HG02840 (cell line): ENCODE data around the gene COMP.

Source experiments
- ATAC-seq: cut with Tn5 transposase; IDR thresholded peaks from one replicate; pipeline ENCODE4 v1.9.1; 2021; ENCODE audit warnings: mild to moderate bottlenecking, moderate library complexity, moderate number of reproducible peaks; ENCODE audit not compliant: unreplicated experiment, low FRiP score

COMP gene

GRCh38 chr19:18784786-18785120 lies 6.4 kb downstream of the COMP start:
- no peak for ATAC-seq

GRCh38 chr19:18783958-18784785 lies 6.9 kb downstream of the COMP start:
- ATAC-seq = no peak

- no peak for ATAC-seq
These were observed 8.4 kb downstream of the COMP start for GRCh38 chr19:18782559-18783225.

DNA sequence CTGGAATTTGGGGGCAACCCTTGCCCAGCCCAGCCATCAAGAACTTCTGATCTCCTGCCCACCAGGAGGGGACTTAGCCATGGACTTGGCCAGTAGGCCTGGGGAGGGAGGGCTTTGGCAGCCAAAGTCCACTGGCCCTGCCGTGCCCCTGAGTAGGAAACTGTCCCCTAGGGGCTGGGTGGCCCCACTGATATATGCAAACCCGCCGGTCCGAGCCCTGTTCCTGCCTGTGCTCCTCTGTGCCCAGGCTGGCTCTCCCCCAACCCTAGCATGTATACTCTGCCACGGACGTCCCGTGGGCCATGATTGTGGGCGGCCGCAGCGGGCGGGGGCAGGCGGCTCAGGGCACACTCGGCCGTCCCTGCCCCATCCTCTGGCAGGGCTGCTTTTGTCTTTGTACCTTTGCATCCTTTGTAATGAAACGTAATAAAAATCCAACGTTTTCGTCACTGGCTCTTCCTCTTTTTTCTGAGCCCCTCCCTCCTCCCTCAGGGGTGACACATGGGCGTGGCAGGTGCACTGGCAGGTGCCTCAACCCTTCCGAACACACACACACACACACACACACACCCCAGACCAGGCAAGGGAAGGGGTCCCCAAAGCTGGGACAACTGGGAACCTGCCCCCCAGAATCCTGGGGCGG lies 9.1 kb downstream of the COMP start:
- ATAC-seq = no peak

GRCh38 chr19:18781047-18781600 lies 10.0 kb downstream of the COMP start:
- ATAC-seq = no peak

DNA sequence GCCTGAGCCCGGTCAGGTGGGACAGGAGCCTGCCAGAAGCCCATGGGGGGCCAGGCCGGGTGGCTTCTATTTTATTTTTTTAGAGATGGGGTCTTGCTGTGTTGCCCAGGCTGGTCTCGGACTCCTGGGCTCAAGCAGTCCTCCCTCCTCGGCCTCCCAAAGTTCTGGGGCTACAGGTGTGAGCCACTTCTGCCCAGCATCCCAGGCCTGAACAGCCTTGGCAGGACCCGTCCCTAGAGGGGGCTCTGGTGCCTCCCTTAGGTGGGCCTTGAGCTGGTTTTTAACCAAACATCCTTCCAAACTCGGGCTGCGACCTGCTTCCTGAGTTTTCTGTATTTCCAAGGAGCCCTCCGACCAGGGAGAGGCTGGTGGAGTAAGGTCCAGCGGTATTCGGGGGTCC lies 10.5 kb downstream of the COMP start:
- no peak for ATAC-seq

- ATAC-seq = no peak
These were observed 11.0 kb downstream of the COMP start for GRCh38 chr19:18780081-18780480.

DNA sequence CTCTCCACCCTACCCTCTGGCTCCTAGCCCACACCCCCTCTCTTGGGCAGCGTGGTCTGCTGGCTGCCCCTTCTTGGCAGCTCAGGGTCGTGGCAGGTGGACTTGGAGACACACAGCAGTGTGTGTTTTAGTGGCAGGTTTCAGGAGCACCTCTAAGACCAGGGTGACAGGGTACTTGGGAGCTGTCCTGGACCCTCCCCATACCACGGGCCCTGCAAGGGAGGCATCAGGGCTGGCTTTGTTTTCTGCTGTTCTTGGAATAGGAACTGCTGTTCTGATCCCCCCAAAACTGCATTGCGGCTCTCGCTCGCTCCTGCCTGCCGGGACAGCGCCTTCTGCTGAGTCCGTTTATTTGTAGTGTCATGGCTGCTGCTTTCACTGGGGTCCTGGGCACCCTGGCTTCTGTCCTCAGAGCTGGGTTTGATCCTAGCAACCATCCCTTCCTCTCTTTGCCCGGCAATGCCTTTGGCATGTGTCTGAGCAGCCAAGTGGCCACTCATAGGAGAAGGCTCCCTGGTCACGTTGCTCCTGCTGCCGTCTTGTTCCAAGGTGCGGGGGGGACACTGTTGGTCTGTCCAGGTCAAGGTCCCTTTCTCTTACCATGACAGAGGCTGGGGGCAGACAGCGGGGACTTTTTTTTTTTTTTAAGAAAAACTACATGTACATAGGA lies 12.1 kb downstream of the COMP start:
- ATAC-seq = no peak

GRCh38 chr19:18778076-18778389 lies 13.1 kb downstream of the COMP start:
- no peak for ATAC-seq

GRCh38 chr19:18777301-18778075 lies 13.6 kb downstream of the COMP start:
- ATAC-seq = no peak

DNA sequence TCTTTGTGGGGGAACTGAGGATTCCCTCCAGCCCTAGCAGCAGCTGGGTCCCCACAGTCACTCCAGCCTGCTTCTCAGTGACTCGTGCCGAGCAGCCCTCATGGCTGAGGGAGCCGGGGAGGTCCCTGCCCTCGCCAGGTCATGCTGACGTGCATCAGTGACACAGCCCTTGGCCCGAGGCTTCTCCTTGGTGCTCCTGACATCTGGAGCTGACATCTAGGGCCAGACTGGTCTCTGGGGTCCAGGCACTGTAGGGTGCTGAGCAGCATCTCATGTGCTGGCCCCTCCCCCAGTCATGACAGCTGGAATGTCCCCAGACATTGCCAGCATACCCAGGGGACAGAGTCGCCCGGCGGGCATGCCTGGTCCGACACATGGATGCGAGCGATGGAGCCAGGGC lies 14.4 kb downstream of the COMP start:
- ATAC-seq = no peak

GRCh38 chr19:18776288-18776594 lies 14.9 kb downstream of the COMP start:
- ATAC-seq = no peak

DNA sequence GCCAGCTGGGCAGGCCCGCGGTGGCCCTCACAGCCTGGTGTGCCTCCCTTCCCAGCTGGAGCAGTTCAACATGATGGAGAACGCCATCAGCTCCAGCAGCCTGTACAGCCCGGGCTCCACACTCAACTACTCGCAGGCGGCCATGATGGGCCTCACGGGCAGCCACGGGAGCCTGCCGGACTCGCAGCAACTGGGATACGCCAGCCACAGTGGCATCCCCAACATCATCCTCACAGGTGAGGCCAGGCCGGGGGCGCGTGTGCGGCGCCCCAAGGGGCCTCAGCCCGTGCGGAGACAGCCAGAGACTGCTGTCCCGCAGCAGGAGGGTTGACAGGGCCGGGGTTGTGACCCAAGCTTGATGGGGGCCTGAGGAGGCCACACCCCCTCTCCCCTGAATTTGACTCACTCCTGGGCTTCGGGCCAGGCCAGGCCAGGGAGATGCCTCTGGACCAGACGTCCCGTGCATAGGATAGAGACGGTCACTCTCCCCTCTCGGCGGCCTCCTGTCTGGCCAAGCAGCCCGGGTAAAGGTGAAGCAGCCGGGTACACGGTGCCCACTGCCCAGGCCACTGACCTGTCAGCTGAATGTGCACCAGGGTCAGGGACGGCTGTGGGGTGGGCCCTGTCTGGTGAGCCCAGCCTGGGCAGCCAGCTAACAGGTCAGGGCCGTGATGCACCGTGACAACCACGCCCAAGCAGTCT lies 15.4 kb downstream of the COMP start:
- no peak for ATAC-seq

DNA sequence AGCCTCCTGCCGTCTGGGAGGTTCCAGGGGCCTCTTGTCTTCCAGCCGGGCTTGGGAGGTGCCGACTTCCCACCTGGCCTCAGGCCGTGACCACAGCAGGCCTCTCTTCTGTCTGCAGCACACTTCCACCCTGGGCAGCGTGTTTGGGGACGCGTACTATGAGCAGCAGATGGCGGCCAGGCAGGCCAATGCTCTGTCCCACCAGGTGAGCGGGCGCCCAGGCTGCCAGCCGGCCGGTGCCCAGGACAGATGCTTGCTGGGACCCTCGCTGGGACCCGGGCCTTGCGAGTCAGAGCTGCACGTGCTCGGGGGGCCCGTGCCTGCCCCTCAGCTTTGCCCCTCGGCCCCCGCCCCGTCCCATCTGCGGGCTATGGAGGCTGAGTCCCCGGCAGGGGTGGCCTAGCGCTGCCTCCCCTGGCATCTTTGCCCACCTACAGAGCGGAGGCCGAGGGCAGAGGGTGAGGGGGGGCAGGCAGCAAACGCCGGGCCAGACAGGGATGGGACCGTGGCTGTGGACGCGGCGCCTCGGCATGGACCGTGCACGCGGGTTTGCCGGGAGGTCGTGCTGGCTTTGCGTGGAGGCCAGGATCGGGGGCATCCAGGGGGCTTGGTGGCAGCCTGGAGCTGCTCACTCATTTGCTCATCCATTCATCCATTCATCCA lies 16.2 kb downstream of the COMP start:
- no peak for ATAC-seq

- ATAC-seq = no peak
These were observed 17.0 kb downstream of the COMP start for GRCh38 chr19:18774107-18774506.

- ATAC-seq = no peak
These were observed 17.4 kb downstream of the COMP start for GRCh38 chr19:18773682-18774081.

- ATAC-seq = no peak
These were observed 18.2 kb downstream of the COMP start for GRCh38 chr19:18772620-18773587.
